Caco-2 (cell line): Measurements from ENCODE around the gene EID1. TPM values are rescaled to one million over a fixed set of nuclear protein-coding genes. Genes with fewer than 3 reads are reported as not detected.

Experiments used
- BruUV-seq: library from RNA; stranded (reverse); fragments of 400-500 nt; replicated peaks from 2 replicates; lab custom pipeline; 2021; lab: Mats Ljungman, UMichigan
- CTCF ChIA-PET: fragments of 300-600 bp; sonication (Branson Sonifier 250); formaldehyde crosslinking; loops from one replicate; lab custom pipeline; 2022; ENCODE audit warnings: antibody characterized with exemption; lab: Charles Lee
- POLR2A ChIA-PET: fragments of 300-600 bp; sonication (Branson Sonifier 250); formaldehyde crosslinking; loops from one replicate; lab custom pipeline; 2022; ENCODE audit warnings: antibody characterized with exemption; lab: Charles Lee
- DNase-seq, 2 experiments: peaks; one replicate each; pipeline versions ENCODE4 v3.0.0 to v3.0.0-alpha.2; 2020 to 2022
- H3K27me3 ChIP-seq: replicated peaks from 2 replicates; pipeline ENCODE4 v1.6.0; 2011; ENCODE audit warnings: low read length; ENCODE audit not compliant: control insufficient read depth, insufficient read depth
- H3K36me3 ChIP-seq: 2 replicates; pipeline ENCODE4 v1.5.1; 2011; ENCODE audit warnings: low read length; ENCODE audit not compliant: control insufficient read depth, insufficient read depth
- H3K4me1 ChIP-seq: fragments of 250-450 bp; sonication (Bioruptor Pico); 2 replicates; pipeline ENCODE4 v1.5.1; 2020; ENCODE audit warnings: mild to moderate bottlenecking
- H3K4me3 ChIP-seq: 2 replicates; pipeline ENCODE4 v1.5.1; 2011; ENCODE audit warnings: low read depth, mild to moderate bottlenecking, control low read depth, low read length
- H3K9me3 ChIP-seq: fragments of 250-450 bp; sonication (Bioruptor Pico); 2 replicates; pipeline ENCODE4 v1.5.1; 2020; ENCODE audit warnings: mild to moderate bottlenecking, moderate library complexity
- H3K27ac Mint-ChIP-seq: one replicate; pipeline ENCODE4 v1.8.0; 2022; ENCODE audit warnings: mixed read lengths; ENCODE audit not compliant: unreplicated experiment
- H3K27me3 Mint-ChIP-seq: one replicate; pipeline ENCODE4 v1.8.0; 2022; ENCODE audit warnings: mixed read lengths; ENCODE audit not compliant: insufficient read depth, unreplicated experiment
- H3K36me3 Mint-ChIP-seq: one replicate; pipeline ENCODE4 v1.8.0; 2022; ENCODE audit warnings: mild to moderate bottlenecking, mixed read lengths; ENCODE audit not compliant: insufficient read depth, unreplicated experiment
- H3K4me1 Mint-ChIP-seq: one replicate; pipeline ENCODE4 v1.8.0; 2022; ENCODE audit warnings: low read depth, mixed read lengths; ENCODE audit not compliant: unreplicated experiment
- H3K4me3 Mint-ChIP-seq: one replicate; pipeline ENCODE4 v1.8.0; 2022; ENCODE audit warnings: mild to moderate bottlenecking, moderate library complexity, mixed read lengths; ENCODE audit not compliant: unreplicated experiment
- H3K9me3 Mint-ChIP-seq: one replicate; pipeline ENCODE4 v1.8.0; 2022; ENCODE audit warnings: mixed read lengths; ENCODE audit not compliant: unreplicated experiment
- intact Hi-C: fragments of 100-400 bp; cut with micrococcal nuclease; formaldehyde crosslinking; loops from one replicate; pipeline ENCODE4 v1.10.0; 2022; ENCODE audit not compliant: unreplicated experiment
- total RNA-seq: library from RNA; stranded (reverse); gene quantifications from 2 replicates; pipeline ENCODE4 v1.2.3, GENCODE V29; 2022
- TF ChIP-seq, protein P1 (sequence below), 2 experiments: fragments of 200-600 bp in 1 of 2; IDR thresholded peaks; 1 replicate in 1 of 2; 2 replicates in 1 of 2; pipeline versions ENCODE4 v1.5.1 to v1.8.0; 2011 to 2022; ENCODE audit warnings: antibody characterized with exemption in 1 of 2, control low read depth in 1 of 2, inconsistent platforms in 1 of 2, low read depth in 1 of 2, low read length in 1 of 2, mild to moderate bottlenecking in 1 of 2, moderate library complexity in 1 of 2; ENCODE audit not compliant: insufficient read depth in 1 of 2, severe bottlenecking in 1 of 2, unreplicated experiment in 1 of 2

The EID1 gene
- total RNA-seq, 1 experiment from 2014 or later = 63.6 TPM

DNA sequence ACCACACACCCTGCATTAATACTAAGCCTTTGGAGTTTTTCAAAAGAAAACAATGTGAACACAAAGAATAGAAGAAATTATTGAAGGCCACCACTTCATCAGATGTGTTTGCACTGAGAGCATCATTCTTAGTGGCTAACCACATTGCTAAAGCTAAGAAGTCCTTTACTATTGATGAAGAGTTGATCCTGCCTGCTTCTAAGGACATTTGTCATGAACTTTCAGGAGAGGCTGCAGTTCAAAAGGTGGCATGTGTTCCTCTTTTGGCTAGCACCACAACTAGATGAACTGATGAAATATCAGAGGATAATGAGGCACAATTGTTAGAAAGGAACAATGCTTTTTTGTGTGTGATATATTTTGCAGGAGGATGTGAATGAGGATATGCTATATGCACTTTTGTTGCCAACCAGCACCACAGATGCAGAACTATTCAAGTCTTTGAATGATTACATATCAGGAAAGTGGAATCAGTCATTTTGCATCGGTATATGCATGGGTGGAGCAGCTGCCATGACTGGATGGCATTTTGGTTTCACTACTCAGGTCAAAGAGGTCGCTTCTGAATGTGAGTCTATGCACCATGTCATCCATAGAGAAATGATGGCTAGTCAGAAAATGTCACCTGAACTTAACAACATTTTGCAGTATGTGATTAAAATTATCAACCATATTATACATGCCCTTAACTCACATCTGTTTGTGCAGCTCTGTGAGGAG, 2.5 kb upstream of the EID1 start:
- Histone ChIP-seq H3K27me3 (no peaks in the 10 kb centered on the region), H3K4me1 (peaks cover 7% of the 10 kb centered on the region), H3K4me3 (no peak overlapping the region), H3K36me3 (no peaks in the 10 kb centered on the region), H3K9me3 (no peaks in the 10 kb centered on the region)
- Mint-ChIP-seq H3K4me3 (no peak overlapping the region), H3K4me1 (peaks cover 11% of the 10 kb centered on the region), H3K27ac (no peak overlapping the region), H3K9me3 (no peaks in the 10 kb centered on the region), H3K36me3 (peaks cover 12% of the 10 kb centered on the region), H3K27me3 (peaks cover 8% of the 10 kb centered on the region)
- BruUV-seq = no TSS peak
- TF ChIP-seq, protein P1, sequence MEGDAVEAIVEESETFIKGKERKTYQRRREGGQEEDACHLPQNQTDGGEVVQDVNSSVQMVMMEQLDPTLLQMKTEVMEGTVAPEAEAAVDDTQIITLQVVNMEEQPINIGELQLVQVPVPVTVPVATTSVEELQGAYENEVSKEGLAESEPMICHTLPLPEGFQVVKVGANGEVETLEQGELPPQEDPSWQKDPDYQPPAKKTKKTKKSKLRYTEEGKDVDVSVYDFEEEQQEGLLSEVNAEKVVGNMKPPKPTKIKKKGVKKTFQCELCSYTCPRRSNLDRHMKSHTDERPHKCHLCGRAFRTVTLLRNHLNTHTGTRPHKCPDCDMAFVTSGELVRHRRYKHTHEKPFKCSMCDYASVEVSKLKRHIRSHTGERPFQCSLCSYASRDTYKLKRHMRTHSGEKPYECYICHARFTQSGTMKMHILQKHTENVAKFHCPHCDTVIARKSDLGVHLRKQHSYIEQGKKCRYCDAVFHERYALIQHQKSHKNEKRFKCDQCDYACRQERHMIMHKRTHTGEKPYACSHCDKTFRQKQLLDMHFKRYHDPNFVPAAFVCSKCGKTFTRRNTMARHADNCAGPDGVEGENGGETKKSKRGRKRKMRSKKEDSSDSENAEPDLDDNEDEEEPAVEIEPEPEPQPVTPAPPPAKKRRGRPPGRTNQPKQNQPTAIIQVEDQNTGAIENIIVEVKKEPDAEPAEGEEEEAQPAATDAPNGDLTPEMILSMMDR (IDR thresholded peaks at IDR 0.05; ENCODE audit: insufficient read depth in 1 of 2, low read depth in 1 of 2, low read length in 1 of 2, severe bottlenecking in 1 of 2, unreplicated experiment in 1 of 2) = no peak
- no peak for DNase-seq
- POLR2A ChIA-PET = no interaction called here
- intact Hi-C loops = loop anchor here (5.0 kb wide), 1 partner anchor 282 kb away; the partner anchor contains the start of gene COPS2
- CTCF ChIA-PET = no interaction called here

DNA sequence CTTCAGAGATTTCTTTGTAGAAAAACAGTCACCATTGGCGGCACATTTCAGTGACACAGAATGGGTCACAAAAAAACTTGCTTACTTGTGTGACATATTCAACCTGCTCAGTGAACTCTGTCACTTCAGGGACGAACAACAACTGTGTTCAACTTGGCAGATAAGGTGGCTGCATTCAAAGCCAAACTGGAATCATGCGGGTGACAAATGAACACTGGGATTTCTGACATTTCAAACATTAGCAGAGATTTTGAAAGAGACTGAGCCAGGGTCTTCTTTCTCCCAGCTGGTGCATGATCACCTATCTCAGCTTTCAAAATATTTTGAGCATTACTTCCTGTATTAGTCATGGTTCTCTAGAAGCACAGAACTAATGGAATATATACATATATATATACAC, 1.9 kb upstream of the EID1 start:
- H3K27ac Mint-ChIP-seq = no peak overlapping the region
- Histone ChIP-seq H3K9me3 (no peaks in the 10 kb centered on the region), H3K27me3 (no peaks in the 10 kb centered on the region), H3K36me3 (no peaks in the 10 kb centered on the region), H3K4me3 (no peak overlapping the region), H3K4me1 (peaks cover 12% of the 10 kb centered on the region)
- H3K36me3 Mint-ChIP-seq = peaks cover 12% of the 10 kb centered on the region
- ChIA-PET POLR2A (no interaction called here), CTCF (no interaction called here)
- no peaks in the 10 kb centered on the region for H3K9me3 Mint-ChIP-seq
- TF ChIP-seq, protein P1 (IDR thresholded peaks at IDR 0.05; ENCODE audit: insufficient read depth in 1 of 2, low read depth in 1 of 2, low read length in 1 of 2, severe bottlenecking in 1 of 2, unreplicated experiment in 1 of 2) = no peak
- no peak overlapping the region for H3K4me3 Mint-ChIP-seq
- no peak for DNase-seq
- H3K4me1 Mint-ChIP-seq = peaks cover 17% of the 10 kb centered on the region
- no TSS peak for BruUV-seq
- intact Hi-C loops = loop anchor here (5.0 kb wide), 1 partner anchor 281 kb away; the partner anchor contains the start of gene COPS2
- peaks cover 8% of the 10 kb centered on the region for H3K27me3 Mint-ChIP-seq

DNA sequence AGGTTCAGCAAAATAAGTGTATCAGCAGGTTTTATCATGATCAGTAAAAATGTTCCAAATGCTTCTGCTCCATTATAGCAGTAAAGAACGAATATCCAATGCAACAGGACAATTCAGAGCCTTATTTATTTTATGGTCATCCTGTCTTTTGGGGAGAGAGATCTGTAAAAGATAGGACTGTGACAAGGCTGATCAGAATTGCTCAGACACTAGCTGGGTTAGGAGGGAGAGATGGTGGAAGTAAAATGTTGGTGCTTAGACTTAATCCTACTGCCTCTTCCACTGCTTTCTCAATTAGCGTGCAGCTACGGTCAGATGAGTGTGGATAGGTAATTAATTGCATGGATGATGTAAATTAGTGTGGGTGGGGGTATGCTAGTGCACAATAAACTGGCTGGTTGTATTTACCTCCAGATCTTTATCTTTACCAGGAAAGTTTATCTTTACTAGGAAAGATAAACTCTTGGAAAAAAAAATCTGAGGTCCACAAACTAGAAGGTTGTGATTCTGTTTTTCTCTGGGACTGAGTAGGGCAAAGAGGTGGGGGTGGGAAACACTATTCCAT, 2.2 kb downstream of the EID1 start:
- Mint-ChIP-seq H3K4me1 (peaks cover 17% of the 10 kb centered on the region), H3K9me3 (no peaks in the 10 kb centered on the region), H3K36me3 (peaks cover 12% of the 10 kb centered on the region), H3K27ac (no peak overlapping the region), H3K27me3 (peaks cover 4% of the 10 kb centered on the region), H3K4me3 (no peak overlapping the region)
- no peak for DNase-seq
- TF ChIP-seq, protein P1 (IDR thresholded peaks at IDR 0.05; ENCODE audit: insufficient read depth in 1 of 2, low read depth in 1 of 2, low read length in 1 of 2, severe bottlenecking in 1 of 2, unreplicated experiment in 1 of 2) = no peak
- ChIA-PET CTCF (interaction anchor here (0.8 kb wide), 1 partner anchor 15 kb away, joined by 7 read pairs; no protein-coding TSS in a partner anchor), POLR2A (no interaction called here)
- intact Hi-C loops = no loop called here
- Histone ChIP-seq H3K27me3 (no peaks in the 10 kb centered on the region), H3K4me3 (no peak overlapping the region), H3K9me3 (no peaks in the 10 kb centered on the region), H3K36me3 (no peaks in the 10 kb centered on the region), H3K4me1 (peaks cover 12% of the 10 kb centered on the region)
- BruUV-seq = no TSS peak
